GM08714 (cell line): Measurements from ENCODE around the gene ZNRF2.
"Not testable (repeated sequence)": the region's sequence is repeated elsewhere in the genome, so short reads cannot be mapped to it uniquely, and the experiment has no call there.

Source experiments
- H3K4me3 ChIP-seq: fragments of 200-500 bp; sonication (Bioruptor generic); 2 replicates; pipeline ENCODE4 v1.5.1; 2014; ENCODE audit warnings: mild to moderate bottlenecking, low read length, inconsistent platforms
- ZNF274 ChIP-seq: IDR thresholded peaks from 2 replicates; pipeline ENCODE4 v1.6.1; 2012; ENCODE audit warnings: mild to moderate bottlenecking, low read depth, low read length

Gene ZNRF2

GRCh38 chr7:30252885-30253795, 31.3 kb upstream of the ZNRF2 start:
- no peak for TF ChIP-seq ZNF274
- H3K4me3 ChIP-seq = no peak overlapping the region

GRCh38 chr7:30253796-30254165, 30.6 kb upstream of the ZNRF2 start:
- TF ChIP-seq ZNF274 = no peak
- H3K4me3 ChIP-seq = no peak overlapping the region

GRCh38 chr7:30254248-30254647, 30.1 kb upstream of the ZNRF2 start:
- H3K4me3 ChIP-seq = no peak overlapping the region
- no peak for TF ChIP-seq ZNF274

- no peak for TF ChIP-seq ZNF274
- H3K4me3 ChIP-seq = no peak overlapping the region
Observed at GRCh38 chr7:30254717-30255063, 29.7 kb upstream of the ZNRF2 start.

GRCh38 chr7:30255064-30255769, 29.2 kb upstream of the ZNRF2 start:
- no peak for TF ChIP-seq ZNF274
- no peak overlapping the region for H3K4me3 ChIP-seq

- no peak for TF ChIP-seq ZNF274
- H3K4me3 ChIP-seq = no peak overlapping the region
Observed at GRCh38 chr7:30256349-30256858, 28.0 kb upstream of the ZNRF2 start.

GRCh38 chr7:30260246-30260768, 24.1 kb upstream of the ZNRF2 start:
- TF ChIP-seq ZNF274 = no peak
- H3K4me3 ChIP-seq = no peak overlapping the region

- no peak for TF ChIP-seq ZNF274
- H3K4me3 ChIP-seq = no peak overlapping the region
Observed at GRCh38 chr7:30263090-30263710, 21.2 kb upstream of the ZNRF2 start.

GRCh38 chr7:30264052-30264451, 20.3 kb upstream of the ZNRF2 start:
- no peak overlapping the region for H3K4me3 ChIP-seq
- no peak for TF ChIP-seq ZNF274

GRCh38 chr7:30265189-30265588, 19.2 kb upstream of the ZNRF2 start:
- H3K4me3 ChIP-seq = not testable (repeated sequence)

GRCh38 chr7:30266686-30267085, 17.7 kb upstream of the ZNRF2 start:
- H3K4me3 ChIP-seq = no peak overlapping the region
- no peak for TF ChIP-seq ZNF274

- no peak overlapping the region for H3K4me3 ChIP-seq
- TF ChIP-seq ZNF274 = no peak
Observed at GRCh38 chr7:30268586-30268985, 15.8 kb upstream of the ZNRF2 start.

GRCh38 chr7:30269490-30269889, 14.9 kb upstream of the ZNRF2 start:
- no peak for TF ChIP-seq ZNF274

GRCh38 chr7:30270921-30271320, 13.5 kb upstream of the ZNRF2 start:
- no peak for TF ChIP-seq ZNF274
- H3K4me3 ChIP-seq = no peak overlapping the region

More at GRCh38 chr7:30269490-30269889, 14.9 kb upstream of the ZNRF2 start:
- H3K4me3 ChIP-seq = no peak overlapping the region
